Ovary (tissue), 3 donors: Measurements from ENCODE around the gene OR6B3.

Experiments
- POLR2A ChIP-seq: fragments of 450-650 bp; IDR thresholded peaks from one replicate; pipeline ENCODE4 v1.6.1; 2017; ENCODE audit warnings: antibody characterized with exemption, mild to moderate bottlenecking, moderate library complexity
- TF ChIP-seq, protein P1 (sequence below), 3 donors: fragments of 450-650 bp in 2 of 3; fragments of 200-600 bp in 1 of 3; IDR thresholded peaks; one replicate each; pipeline versions ENCODE4 v1.5.1 to v1.8.0; 2016 to 2022; ENCODE audit warnings: antibody characterized with exemption in 3 of 3, mild to moderate bottlenecking in 1 of 3
- donor health status: DM: no; HTN: no; CAD: no.

DNA sequence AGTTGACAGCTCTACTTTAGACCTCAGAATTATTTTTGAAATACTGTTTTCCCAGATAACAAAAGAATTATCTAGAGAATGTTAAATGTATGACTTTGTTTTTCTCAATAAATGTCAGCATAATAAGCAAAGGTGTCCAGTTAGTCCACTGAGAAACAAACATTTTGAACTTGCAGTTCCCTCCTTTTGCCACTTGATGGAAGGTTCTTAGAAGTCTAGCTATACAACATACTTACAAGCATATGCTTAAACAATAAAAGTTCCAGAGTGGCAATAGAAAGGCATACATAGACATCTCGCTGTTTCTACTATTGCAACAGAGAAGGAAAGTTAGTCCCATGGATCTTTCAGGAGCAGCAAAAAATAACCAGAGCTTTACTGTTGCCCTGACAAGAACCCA is 40.0 kb downstream of the OR6B3 start:
- TF ChIP-seq, protein P1, sequence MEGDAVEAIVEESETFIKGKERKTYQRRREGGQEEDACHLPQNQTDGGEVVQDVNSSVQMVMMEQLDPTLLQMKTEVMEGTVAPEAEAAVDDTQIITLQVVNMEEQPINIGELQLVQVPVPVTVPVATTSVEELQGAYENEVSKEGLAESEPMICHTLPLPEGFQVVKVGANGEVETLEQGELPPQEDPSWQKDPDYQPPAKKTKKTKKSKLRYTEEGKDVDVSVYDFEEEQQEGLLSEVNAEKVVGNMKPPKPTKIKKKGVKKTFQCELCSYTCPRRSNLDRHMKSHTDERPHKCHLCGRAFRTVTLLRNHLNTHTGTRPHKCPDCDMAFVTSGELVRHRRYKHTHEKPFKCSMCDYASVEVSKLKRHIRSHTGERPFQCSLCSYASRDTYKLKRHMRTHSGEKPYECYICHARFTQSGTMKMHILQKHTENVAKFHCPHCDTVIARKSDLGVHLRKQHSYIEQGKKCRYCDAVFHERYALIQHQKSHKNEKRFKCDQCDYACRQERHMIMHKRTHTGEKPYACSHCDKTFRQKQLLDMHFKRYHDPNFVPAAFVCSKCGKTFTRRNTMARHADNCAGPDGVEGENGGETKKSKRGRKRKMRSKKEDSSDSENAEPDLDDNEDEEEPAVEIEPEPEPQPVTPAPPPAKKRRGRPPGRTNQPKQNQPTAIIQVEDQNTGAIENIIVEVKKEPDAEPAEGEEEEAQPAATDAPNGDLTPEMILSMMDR (IDR thresholded peaks at IDR 0.05): no peak
- TF ChIP-seq POLR2A: no peak
